Glomerular endothelial cell (primary cell): ENCODE measurements around the gene SPNS1. TPM values are rescaled to one million over a fixed set of nuclear protein-coding genes. Genes with fewer than 3 reads are reported as not detected.
A peak's percentile ranks its signal among the peaks of the same experiment; 100 is the strongest.
"Not testable (repeated sequence)": the region's sequence is repeated elsewhere in the genome, so short reads cannot be mapped to it uniquely, and the experiment has no call there.

Experiments
- DNase-seq: peaks from one replicate; pipeline ENCODE4 v3.0.0-alpha.2; 2011; ENCODE audit warnings: low read depth, low spot score; ENCODE audit errors: extremely low read depth
- total RNA-seq: library from RNA; depleted of rRNA; stranded (reverse); fragments of >200 nt; gene quantifications from 2 replicates; pipeline ENCODE4 v1.2.3, GENCODE V29; 2015

Gene SPNS1
- 58.5 and 74.8 TPM in 2 replicates for total RNA-seq

- DNase-seq: peak; percentile 71
These were observed at the start of gene SPNS1 for GRCh38 chr16:28974437-28975157. SPNS1 (plus strand) TSS chr16:28974778; CDS start chr16:28975152, 374 bp downstream.

GRCh38 chr16:28925386-28926228, 49.0 kb upstream of the SPNS1 start:
- no peak for DNase-seq

- not testable (repeated sequence) for DNase-seq
These were observed 48.3 kb upstream of the SPNS1 start for GRCh38 chr16:28926284-28926683.

DNA sequence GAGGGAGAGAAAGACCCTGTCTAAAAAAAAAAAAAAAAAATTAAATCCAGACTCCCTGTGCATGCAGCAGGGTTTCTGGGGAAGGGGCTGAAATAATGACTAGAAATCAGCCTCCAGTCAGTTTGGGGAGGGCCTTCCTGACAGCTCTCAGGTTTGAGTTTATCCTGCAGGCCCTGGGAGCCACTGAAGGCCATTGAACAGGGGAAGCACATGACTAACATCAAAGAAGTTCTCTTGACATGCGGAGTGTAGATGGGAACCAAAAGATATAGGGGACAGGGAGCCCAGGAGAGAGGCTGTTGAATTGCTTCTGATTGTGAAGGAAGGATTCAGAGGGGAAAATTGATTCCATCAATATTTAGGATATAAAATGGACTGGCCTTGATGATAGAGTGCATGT, 46.8 kb upstream of the SPNS1 start:
- DNase-seq: no peak

DNA sequence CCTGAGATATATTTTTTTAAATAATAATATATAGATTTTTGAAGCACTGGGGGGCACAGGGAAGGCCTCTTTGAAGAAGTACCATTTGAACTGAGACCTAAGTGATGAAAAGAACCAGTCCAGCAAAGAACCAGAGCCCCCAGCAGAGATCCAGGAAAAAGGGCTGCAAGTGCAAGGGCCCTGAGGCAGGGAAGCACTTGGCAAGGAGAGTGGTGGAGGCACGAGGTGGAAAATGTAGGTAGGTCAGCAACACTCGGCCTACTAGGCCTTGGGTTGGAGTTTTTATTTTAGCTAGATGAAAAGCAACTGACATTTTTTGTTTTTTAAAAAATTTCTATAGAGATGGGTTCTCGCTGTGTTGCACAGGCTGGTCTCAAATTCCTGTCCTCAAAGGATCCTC, 44.4 kb upstream of the SPNS1 start:
- no peak for DNase-seq

GRCh38 chr16:28930652-28931051, 43.9 kb upstream of the SPNS1 start:
- DNase-seq: no peak

DNA sequence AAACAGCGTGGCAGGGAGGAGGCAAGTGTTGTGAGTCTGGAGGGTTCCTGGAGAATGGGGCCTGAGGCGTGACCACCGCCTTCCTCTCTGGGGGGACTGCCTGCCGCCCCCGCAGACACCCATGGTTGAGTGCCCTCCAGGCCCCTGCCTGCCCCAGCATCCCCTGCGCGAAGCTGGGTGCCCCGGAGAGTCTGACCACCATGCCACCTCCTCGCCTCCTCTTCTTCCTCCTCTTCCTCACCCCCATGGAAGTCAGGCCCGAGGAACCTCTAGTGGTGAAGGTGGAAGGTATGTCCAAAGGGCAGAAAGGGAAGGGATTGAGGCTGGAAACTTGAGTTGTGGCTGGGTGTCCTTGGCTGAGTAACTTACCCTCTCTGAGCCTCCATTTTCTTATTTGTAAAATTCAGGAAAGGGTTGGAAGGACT, 42.8 kb upstream of the SPNS1 start, which contains the start of gene CD19:
TSS of gene CD19 (plus strand) at position 171 of the 425 bp plus-strand sequence. CDS start at position 201, 30 bp downstream.
- DNase-seq: no peak

DNA sequence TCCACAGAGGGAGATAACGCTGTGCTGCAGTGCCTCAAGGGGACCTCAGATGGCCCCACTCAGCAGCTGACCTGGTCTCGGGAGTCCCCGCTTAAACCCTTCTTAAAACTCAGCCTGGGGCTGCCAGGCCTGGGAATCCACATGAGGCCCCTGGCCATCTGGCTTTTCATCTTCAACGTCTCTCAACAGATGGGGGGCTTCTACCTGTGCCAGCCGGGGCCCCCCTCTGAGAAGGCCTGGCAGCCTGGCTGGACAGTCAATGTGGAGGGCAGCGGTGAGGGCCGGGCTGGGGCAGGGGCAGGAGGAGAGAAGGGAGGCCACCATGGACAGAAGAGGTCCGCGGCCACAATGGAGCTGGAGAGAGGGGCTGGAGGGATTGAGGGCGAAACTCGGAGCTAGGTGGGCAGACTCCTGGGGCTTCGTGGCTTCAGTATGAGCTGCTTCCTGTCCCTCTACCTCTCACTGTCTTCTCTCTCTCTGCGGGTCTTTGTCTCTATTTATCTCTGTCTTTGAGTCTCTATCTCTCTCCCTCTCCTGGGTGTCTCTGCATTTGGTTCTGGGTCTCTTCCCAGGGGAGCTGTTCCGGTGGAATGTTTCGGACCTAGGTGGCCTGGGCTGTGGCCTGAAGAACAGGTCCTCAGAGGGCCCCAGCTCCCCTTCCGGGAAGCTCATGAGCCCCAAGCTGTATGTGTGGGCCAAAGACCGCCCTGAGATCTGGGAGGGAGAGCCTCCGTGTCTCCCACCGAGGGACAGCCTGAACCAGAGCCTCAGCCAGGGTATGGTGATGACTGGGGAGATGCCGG, 42.0 kb upstream of the SPNS1 start:
- DNase-seq: no peak

DNA sequence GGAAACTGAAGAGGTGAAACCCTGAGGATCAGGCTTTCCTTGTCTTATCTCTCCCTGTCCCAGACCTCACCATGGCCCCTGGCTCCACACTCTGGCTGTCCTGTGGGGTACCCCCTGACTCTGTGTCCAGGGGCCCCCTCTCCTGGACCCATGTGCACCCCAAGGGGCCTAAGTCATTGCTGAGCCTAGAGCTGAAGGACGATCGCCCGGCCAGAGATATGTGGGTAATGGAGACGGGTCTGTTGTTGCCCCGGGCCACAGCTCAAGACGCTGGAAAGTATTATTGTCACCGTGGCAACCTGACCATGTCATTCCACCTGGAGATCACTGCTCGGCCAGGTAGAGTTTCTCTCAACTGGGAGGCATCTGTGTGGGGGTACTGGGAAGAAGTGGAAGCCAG, 41.4 kb upstream of the SPNS1 start:
- DNase-seq: no peak

DNA sequence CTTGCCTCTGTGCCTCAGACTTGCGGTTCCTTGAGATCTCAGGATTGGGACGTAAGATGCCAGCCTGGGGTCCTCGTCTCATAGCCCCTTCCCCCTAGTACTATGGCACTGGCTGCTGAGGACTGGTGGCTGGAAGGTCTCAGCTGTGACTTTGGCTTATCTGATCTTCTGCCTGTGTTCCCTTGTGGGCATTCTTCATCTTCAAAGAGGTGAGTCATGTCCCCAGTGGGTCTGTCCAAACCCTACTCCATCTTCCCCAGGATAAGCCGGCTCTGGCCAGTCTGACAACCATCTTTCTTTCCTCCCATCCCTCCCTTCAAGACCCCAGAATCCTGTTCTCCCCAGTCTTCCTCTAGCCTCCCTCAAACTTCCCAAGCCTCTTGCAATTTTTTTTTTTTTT, 39.2 kb upstream of the SPNS1 start:
- no peak for DNase-seq

GRCh38 chr16:28935924-28936783, 38.4 kb upstream of the SPNS1 start:
- peak; percentile 27 for DNase-seq

GRCh38 chr16:28936784-28937155, 37.8 kb upstream of the SPNS1 start:
- DNase-seq: no peak

DNA sequence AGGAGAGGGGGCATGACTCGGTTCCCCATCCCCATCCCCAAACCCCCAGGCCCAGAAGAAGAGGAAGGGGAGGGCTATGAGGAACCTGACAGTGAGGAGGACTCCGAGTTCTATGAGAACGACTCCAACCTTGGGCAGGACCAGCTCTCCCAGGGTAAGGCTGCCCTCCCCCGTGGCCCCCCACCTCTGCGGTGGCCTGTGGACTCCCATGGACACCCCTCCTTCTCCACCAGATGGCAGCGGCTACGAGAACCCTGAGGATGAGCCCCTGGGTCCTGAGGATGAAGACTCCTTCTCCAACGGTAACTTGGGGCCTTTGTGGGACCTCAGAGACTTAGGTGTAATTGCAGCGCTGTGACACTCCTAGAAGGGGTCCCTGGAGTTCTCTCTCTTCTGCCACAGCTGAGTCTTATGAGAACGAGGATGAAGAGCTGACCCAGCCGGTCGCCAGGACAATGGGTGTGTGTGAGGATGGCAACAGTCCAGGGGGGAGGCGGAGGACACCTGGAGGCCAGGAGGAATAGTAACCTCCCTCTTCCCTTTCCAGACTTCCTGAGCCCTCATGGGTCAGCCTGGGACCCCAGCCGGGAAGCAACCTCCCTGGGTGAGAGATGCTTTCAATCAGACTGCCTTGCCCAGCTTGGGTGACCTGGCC, 37.2 kb upstream of the SPNS1 start:
- no peak for DNase-seq

DNA sequence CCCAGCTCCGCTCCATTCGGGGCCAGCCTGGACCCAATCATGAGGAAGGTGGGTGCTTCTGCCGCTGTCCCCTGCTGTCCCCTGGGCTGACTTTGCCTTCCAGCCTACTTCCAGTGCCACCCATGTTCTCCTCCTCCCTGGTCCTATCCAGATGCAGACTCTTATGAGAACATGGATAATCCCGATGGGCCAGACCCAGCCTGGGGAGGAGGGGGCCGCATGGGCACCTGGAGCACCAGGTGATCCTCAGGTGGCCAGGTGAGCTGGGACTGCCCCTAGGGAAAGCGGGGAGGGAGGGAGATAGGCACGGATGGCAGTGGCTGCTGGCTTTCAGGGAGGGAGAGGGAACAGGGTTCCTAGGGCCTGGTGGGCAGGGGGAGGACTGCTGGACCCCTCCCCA, 35.9 kb upstream of the SPNS1 start:
- DNase-seq: no peak

DNA sequence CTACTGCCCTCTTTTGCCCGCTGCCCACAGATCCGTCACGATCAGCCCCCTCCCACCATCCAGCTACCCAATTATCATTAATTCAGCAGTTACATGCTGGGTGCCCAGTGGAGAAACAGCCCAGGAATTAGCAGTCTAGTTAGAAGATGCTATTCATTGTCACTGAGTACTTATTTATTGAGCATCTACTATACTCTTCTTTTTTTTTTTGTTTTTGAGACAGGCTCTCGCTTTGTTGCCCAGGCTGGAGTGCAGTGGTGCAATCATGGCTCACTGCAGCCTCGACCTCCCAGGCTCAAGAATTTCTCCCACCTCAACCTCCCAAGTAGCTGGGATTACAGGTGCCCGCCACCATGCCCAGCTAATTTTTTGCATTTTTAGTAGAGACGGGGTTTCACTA, 34.8 kb upstream of the SPNS1 start:
- DNase-seq: not testable (repeated sequence)

GRCh38 chr16:28943281-28943680, 31.3 kb upstream of the SPNS1 start:
- no peak for DNase-seq

DNA sequence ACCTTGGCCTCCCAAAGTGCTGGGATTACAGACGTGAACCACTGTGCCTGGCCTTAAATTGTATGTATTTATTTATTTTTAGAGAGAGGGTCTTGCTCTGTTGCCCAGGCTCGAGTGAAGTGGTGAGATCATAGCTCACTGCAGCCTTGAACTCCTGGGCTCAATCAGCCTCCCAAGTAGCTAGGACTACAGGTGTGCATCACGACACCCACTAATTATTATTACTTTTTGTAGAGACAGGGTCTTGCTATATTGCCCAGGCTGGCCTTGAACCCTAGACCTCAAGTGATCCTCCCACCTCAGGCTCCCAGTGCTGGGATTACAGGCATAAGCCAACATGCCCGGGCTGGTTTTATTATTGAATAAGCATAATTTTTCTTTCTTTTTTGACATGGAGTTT, 27.9 kb upstream of the SPNS1 start:
- DNase-seq: no peak

- peak; percentile 99 for DNase-seq
These were observed 23.7 kb upstream of the SPNS1 start, which contains the start of gene NFATC2IP for GRCh38 chr16:28950648-28951409. NFATC2IP (plus strand) TSS chr16:28950937; CDS start chr16:28951012, 75 bp downstream.
